Transverse colon (tissue), 4 donors: ENCODE measurements around the gene NOTCH1. TPM values are rescaled to one million over a fixed set of nuclear protein-coding genes. Genes with fewer than 3 reads are reported as not detected.

Experiments used
- DNase-seq: peaks from one replicate; pipeline ENCODE4 v3.0.0-alpha.2; 2019
- H3K27ac ChIP-seq, 4 donors: fragments of 200-600 bp; sonication (generic); 2 replicates each; pipeline ENCODE4 v1.5.1; 2016 to 2018; ENCODE audit warnings: inconsistent platforms in 4 of 4
- H3K27me3 ChIP-seq: fragments of 200-600 bp; sonication (generic); 2 replicates; pipeline ENCODE4 v1.5.1; 2017; ENCODE audit warnings: inconsistent platforms
- H3K36me3 ChIP-seq, 4 donors: fragments of 200-600 bp; sonication (generic); 2 replicates each; pipeline ENCODE4 v1.5.1; 2017 to 2019; ENCODE audit warnings: inconsistent platforms in 4 of 4
- H3K4me1 ChIP-seq, 4 donors: fragments of 200-600 bp; sonication (generic); 2 replicates each; pipeline ENCODE4 v1.5.1; 2017 to 2020; ENCODE audit warnings: inconsistent platforms in 4 of 4
- H3K4me3 ChIP-seq, 4 donors: fragments of 200-600 bp; sonication (generic); 1 replicate in 1 of 4; 2 replicates in 3 of 4; pipeline versions ENCODE4 v1.5.1 to v1.6.1; 2017 to 2019; ENCODE audit warnings: inconsistent platforms in 4 of 4
- H3K9me3 ChIP-seq, 2 donors: fragments of 200-600 bp; sonication (generic); 2 replicates each; pipeline ENCODE4 v1.5.1; 2017 to 2019; ENCODE audit warnings: inconsistent platforms in 2 of 2
- EP300 ChIP-seq: sonication (generic); formaldehyde crosslinking; IDR thresholded peaks from one replicate; pipeline ENCODE4 v1.6.1; 2017; ENCODE audit warnings: antibody characterized with exemption, low read depth
- POLR2A ChIP-seq: fragments of 450-650 bp; IDR thresholded peaks from one replicate; pipeline ENCODE4 v1.6.1; 2016; ENCODE audit warnings: antibody characterized with exemption, mild to moderate bottlenecking, moderate library complexity
- POLR2AphosphoS5 ChIP-seq, 3 donors: sonication (generic); formaldehyde crosslinking; IDR thresholded peaks; one replicate each; pipeline ENCODE4 v1.6.1; 2016; ENCODE audit warnings: antibody characterized with exemption in 3 of 3
- WGBS, 2 donors: methylation state at CpG; one replicate each; pipeline ENCODE4 v1.1.5; 2018; ENCODE audit warnings: low coverage in 1 of 2; 5-methylcytosine and 5-hydroxymethylcytosine counted together
- in situ Hi-C, 4 donors: fragments of 200-750 bp; cut with MboI; loops; one replicate each; pipeline versions ENCODE4 v1.15.0 to v1.15.1; 2017; ENCODE audit warnings: low sequenced_read_pairs in 3 of 4, low pct_ligation_motif_present in 1 of 4, low pct_unique_long_range_greater_than_20kb in 1 of 4
- intact Hi-C: fragments of 100-400 bp; cut with DNase I; formaldehyde crosslinking; loops from one replicate; pipeline ENCODE4 v1.15.1; 2023; ENCODE audit warnings: low total_unique reads
- total RNA-seq, 4 donors: library from RNA; depleted of rRNA; stranded (reverse); fragments of >200 nt; gene quantifications; one replicate each; pipeline ENCODE4 v1.1.0, GENCODE V29; 2016
- TF ChIP-seq, protein P1 (sequence below), 5 experiments: fragments of 200-600 bp in 3 of 5; fragments of 450-650 bp in 2 of 5; sonication (generic) in 3 of 5; IDR thresholded peaks; 1 replicate in 2 of 5; 2 replicates in 3 of 5; pipeline ENCODE4 v1.5.1; 2016 to 2017; ENCODE audit warnings: antibody characterized with exemption in 5 of 5, inconsistent platforms in 3 of 5, mild to moderate bottlenecking in 2 of 5, moderate library complexity in 1 of 5

The NOTCH1 gene
- total RNA-seq, 4 donors from 2014 or later, result 48.2 to 154 (median 98.2) TPM

DNA sequence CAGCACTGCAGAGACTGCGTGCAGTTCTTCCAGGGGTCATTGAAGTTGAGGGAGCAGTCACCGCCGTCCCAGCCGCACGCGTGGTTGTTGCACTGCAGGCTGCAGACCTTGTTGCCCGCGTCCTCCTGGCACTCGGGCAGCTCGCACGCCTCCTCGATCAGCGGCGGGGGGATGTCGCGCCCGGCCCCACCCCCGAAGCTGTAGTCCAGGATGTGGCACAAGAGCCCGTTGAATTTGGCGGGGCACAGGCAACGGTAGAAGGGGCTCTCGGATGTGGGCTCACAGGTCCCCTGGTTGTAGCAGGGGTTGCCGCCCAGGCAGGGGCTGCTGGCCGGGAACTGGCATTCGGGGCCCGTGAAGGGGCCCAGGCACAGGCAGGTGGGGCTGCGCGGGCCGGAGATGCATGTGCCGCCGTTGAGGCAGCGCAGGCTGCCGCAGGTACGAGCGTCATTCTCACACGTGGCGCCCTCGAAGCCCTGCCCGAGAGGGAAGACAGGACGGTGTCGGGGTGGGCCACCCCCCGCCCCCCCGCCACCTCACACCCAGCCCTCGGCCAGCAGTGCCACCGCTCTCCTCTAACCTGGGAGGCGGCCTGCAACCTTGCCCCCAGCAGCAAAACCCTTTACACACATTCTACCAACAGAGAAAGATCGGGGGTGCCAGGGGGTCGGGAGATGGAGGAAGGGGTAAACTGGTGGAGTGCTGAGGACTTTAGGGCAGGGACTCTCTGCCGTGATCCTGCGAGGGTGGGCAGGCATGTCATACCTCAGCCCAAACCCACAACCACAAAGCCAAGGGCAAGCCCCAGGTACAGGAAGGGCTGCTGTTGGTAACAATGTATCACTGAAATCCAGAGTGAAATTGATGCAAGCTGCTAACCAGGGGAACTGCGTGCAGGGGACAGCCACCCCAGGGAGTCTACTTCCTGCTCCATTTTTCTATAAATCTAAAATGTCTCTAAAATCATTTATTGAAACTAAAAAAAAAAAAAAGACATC, 40.1 kb downstream of the NOTCH1 start:
- no peak for DNase-seq
- no peaks in the 10 kb centered on the region for H3K9me3 ChIP-seq
- H3K4me3 ChIP-seq, result no peak overlapping the region
- H3K27ac ChIP-seq, result no peak overlapping the region
- H3K4me1 ChIP-seq, result no peaks in the 10 kb centered on the region
- WGBS, 2 donors, result 60 to 90% methylated on average over 1 to 50 of the region's 51 CpGs
- in situ Hi-C loops, result no loop called here
- no peaks in the 10 kb centered on the region for H3K27me3 ChIP-seq
- TF ChIP-seq POLR2AphosphoS5 (IDR thresholded peaks at IDR 0.05) (no peak), POLR2A (no peak)
- intact Hi-C loops, result no loop called here
- peaks cover 0 to 94% (median 26%) of the 10 kb centered on the region in 4 donors for H3K36me3 ChIP-seq

DNA sequence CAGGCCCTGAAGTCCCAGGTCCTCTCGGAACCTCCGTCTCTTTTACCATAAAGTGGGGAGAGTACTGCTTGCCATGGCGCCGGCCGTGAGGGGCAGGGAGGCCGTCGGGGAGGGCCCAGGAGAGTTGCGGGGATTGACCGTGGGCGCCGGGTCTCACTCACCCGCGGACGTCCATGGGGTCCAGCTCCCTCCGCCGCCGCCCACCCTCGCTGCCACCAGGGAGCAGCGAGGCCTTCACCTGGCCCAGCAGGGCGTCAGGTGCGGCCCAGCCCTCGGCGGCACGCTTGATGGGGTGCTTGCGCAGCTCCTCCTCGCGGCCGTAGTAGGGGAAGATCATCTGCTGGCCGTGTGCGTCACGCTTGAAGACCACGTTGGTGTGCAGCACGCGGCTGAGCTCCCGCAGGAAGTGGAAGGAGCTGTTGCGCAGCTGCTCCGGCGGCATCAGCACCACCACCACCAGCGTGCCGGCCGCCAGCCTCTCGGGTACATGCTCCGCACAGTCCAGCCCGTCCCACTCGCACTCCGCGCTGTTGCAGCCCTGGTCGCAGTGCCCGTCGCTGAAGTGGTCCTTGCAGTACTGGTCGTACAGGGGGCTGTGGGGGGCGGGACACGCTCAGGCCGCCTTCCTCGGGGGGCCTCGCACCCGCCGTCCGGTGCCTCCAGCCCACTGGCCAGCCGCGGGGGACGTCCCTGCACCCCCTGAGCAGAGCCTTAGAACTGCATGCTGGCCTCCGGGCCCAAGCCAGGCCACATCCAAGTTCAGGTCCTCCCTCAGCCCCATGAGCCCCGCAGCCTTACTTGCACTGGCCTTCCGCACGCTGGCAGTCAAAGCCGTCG, 41.1 kb downstream of the NOTCH1 start:
- peaks cover 0 to 94% (median 33%) of the 10 kb centered on the region in 4 donors for H3K36me3 ChIP-seq
- H3K4me1 ChIP-seq, result no peaks in the 10 kb centered on the region
- H3K9me3 ChIP-seq, result no peaks in the 10 kb centered on the region
- WGBS, 2 donors, result 93% methylated on average over 62 of the region's 68 CpGs; no CpG with 5 or more reads in 1 of the 2 donors
- intact Hi-C loops (no loop called here), in situ Hi-C loops (no loop called here)
- no peak overlapping the region for H3K4me3 ChIP-seq
- no peaks in the 10 kb centered on the region for H3K27me3 ChIP-seq
- DNase-seq, result no peak
- no peak for TF ChIP-seq EP300
- TF ChIP-seq POLR2AphosphoS5 (IDR thresholded peaks at IDR 0.05), result no peak
- TF ChIP-seq POLR2A, result no peak
- TF ChIP-seq, protein P1, sequence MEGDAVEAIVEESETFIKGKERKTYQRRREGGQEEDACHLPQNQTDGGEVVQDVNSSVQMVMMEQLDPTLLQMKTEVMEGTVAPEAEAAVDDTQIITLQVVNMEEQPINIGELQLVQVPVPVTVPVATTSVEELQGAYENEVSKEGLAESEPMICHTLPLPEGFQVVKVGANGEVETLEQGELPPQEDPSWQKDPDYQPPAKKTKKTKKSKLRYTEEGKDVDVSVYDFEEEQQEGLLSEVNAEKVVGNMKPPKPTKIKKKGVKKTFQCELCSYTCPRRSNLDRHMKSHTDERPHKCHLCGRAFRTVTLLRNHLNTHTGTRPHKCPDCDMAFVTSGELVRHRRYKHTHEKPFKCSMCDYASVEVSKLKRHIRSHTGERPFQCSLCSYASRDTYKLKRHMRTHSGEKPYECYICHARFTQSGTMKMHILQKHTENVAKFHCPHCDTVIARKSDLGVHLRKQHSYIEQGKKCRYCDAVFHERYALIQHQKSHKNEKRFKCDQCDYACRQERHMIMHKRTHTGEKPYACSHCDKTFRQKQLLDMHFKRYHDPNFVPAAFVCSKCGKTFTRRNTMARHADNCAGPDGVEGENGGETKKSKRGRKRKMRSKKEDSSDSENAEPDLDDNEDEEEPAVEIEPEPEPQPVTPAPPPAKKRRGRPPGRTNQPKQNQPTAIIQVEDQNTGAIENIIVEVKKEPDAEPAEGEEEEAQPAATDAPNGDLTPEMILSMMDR (IDR thresholded peaks at IDR 0.05), result no peak
- no peak overlapping the region for H3K27ac ChIP-seq

DNA sequence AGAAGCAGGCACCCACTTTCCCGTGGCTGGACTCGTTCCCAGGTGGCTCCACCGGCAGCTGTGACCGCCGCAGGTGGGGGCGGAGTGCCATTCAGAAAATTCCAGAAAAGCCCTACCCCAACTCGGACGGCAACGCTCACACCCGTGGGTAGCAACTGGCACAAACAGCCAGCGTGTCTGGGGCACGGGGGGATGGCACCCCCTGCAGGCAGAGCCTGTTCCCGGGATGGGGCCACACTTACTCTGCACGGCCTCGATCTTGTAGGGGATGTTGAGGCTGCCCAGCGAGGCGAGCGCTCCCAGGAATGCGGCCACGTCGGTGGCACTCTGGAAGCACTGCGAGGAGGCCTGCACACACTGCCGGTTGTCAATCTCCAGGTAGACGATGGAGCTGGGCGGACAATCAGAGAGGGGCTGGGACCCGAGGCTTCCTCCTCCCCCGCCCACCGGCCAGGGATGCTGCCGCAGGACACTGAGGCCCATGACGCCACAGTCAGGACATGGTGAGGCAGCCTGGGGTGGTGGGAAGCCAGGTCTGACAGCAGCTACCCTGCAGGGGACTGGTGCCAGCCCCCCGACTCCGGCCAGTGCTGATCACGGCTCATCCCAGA, 42.8 kb downstream of the NOTCH1 start:
- Histone ChIP-seq H3K27me3 (no peaks in the 10 kb centered on the region), H3K36me3 (peaks cover 0 to 95% (median 40%) of the 10 kb centered on the region in 4 donors)
- WGBS, 2 donors, result 77 to 88% methylated on average over 6 to 32 of the region's 33 CpGs

DNA sequence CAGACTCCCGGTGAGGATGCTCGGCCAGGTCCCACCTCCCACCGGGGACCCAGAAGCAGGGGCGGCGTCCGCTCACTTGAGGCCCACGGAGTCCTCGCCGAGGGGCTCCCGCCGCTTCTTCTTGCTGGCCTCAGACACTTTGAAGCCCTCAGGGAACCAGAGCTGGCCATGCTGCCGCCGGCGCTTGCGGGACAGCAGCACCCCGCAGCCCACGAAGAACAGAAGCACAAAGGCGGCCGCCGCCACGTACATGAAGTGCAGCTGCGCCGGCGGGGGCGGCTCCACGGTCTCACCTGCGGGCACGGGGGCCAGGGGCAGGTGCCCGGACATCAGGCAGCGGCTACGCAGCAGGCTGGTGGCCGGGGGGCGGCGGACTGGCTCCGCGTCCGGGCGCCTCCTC, 43.7 kb downstream of the NOTCH1 start:
- Histone ChIP-seq H3K36me3 (peaks cover 0 to 88% (median 39%) of the 10 kb centered on the region in 4 donors), H3K27ac (no peak overlapping the region), H3K4me3 (no peak overlapping the region), H3K9me3 (no peaks in the 10 kb centered on the region), H3K4me1 (no peaks in the 10 kb centered on the region), H3K27me3 (no peaks in the 10 kb centered on the region)
- DNase-seq, result no peak
- 97 to 98% methylated on average over 15 to 28 of the region's 38 CpGs for WGBS, 2 donors
- intact Hi-C loops, result no loop called here
- in situ Hi-C loops, result no loop called here
- TF ChIP-seq, protein P1 (IDR thresholded peaks at IDR 0.05), result no peak
- no peak for TF ChIP-seq POLR2AphosphoS5 (IDR thresholded peaks at IDR 0.05)
- TF ChIP-seq EP300, result no peak
- no peak for TF ChIP-seq POLR2A

More for the DNA sequence above, 42.8 kb downstream of the NOTCH1 start:
- H3K9me3 ChIP-seq, result no peaks in the 10 kb centered on the region
- H3K4me1 ChIP-seq, result no peaks in the 10 kb centered on the region
- H3K27ac ChIP-seq, result no peak overlapping the region
- intact Hi-C loops (no loop called here), in situ Hi-C loops (no loop called here)
- TF ChIP-seq POLR2A (no peak), POLR2AphosphoS5 (IDR thresholded peaks at IDR 0.05) (no peak), EP300 (no peak)
- TF ChIP-seq, protein P1 (IDR thresholded peaks at IDR 0.05), result no peak
- H3K4me3 ChIP-seq, result no peak overlapping the region
- DNase-seq, result no peak
